Neutrophil (primary cell): Measurements from ENCODE around the gene PTPRD.
"Not testable (repeated sequence)": the region's sequence is repeated elsewhere in the genome, so short reads cannot be mapped to it uniquely, and the experiment has no call there.

ENCODE experiments used
- H3K27ac ChIP-seq: fragments of 200-600 bp; sonication (generic); 2 replicates; pipeline ENCODE4 v1.5.1; 2016; ENCODE audit warnings: mild to moderate bottlenecking, moderate library complexity
- H3K27me3 ChIP-seq: fragments of 200-600 bp; sonication (generic); 2 replicates; pipeline ENCODE4 v1.6.0; 2016; ENCODE audit warnings: mild to moderate bottlenecking
- H3K36me3 ChIP-seq: fragments of 200-600 bp; sonication (generic); 2 replicates; pipeline ENCODE4 v1.5.1; 2017
- H3K4me1 ChIP-seq, 2 experiments: fragments of 200-600 bp in 1 of 2; sonication (generic) in 1 of 2; 1 replicate in 1 of 2; 2 replicates in 1 of 2; pipeline versions ENCODE4 v1.5.1 to v1.6.1; 2013 to 2016; ENCODE audit warnings: low read depth in 1 of 2, low read length in 1 of 2, mild to moderate bottlenecking in 1 of 2, moderate library complexity in 1 of 2; ENCODE audit not compliant: control insufficient read depth in 1 of 2, insufficient read depth in 1 of 2
- H3K4me3 ChIP-seq, 2 experiments: fragments of 200-600 bp in 1 of 2; sonication (generic) in 1 of 2; 1 replicate in 1 of 2; 2 replicates in 1 of 2; pipeline ENCODE4 v1.5.1; 2013 to 2016; ENCODE audit warnings: low read depth in 1 of 2, low read length in 1 of 2, mild to moderate bottlenecking in 1 of 2, moderate library complexity in 1 of 2
- H3K9me3 ChIP-seq: fragments of 200-600 bp; sonication (generic); 2 replicates; pipeline ENCODE4 v1.5.1; 2016
- TF ChIP-seq, protein P1 (sequence below): fragments of 200-600 bp; sonication (generic); IDR thresholded peaks from 2 replicates; pipeline ENCODE4 v1.5.1; 2016; ENCODE audit warnings: antibody characterized with exemption

Gene PTPRD

DNA sequence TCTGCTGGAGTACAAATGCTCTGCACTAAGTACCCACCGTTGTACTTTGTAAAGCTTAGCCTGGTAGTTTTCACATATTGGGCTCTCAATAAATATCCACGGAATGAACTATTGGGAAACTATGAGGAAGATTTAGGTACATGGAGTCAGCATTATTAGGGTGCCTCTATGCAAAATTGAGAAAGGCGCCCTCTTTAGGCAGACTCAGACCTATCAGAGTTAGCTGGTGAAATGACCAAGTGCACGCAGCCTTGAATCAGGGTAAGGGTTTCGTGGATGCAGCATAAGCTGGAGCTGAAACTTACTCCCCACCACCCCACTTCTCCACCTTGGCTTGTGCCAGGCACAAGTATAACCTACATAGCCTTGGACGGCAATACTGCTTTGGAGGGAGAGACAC lies 1634.5 kb downstream of the PTPRD start:
- TF ChIP-seq, protein P1, sequence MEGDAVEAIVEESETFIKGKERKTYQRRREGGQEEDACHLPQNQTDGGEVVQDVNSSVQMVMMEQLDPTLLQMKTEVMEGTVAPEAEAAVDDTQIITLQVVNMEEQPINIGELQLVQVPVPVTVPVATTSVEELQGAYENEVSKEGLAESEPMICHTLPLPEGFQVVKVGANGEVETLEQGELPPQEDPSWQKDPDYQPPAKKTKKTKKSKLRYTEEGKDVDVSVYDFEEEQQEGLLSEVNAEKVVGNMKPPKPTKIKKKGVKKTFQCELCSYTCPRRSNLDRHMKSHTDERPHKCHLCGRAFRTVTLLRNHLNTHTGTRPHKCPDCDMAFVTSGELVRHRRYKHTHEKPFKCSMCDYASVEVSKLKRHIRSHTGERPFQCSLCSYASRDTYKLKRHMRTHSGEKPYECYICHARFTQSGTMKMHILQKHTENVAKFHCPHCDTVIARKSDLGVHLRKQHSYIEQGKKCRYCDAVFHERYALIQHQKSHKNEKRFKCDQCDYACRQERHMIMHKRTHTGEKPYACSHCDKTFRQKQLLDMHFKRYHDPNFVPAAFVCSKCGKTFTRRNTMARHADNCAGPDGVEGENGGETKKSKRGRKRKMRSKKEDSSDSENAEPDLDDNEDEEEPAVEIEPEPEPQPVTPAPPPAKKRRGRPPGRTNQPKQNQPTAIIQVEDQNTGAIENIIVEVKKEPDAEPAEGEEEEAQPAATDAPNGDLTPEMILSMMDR: no peak
- Histone ChIP-seq H3K27me3 (no peaks in the 10 kb centered on the region), H3K9me3 (no peaks in the 10 kb centered on the region)

DNA sequence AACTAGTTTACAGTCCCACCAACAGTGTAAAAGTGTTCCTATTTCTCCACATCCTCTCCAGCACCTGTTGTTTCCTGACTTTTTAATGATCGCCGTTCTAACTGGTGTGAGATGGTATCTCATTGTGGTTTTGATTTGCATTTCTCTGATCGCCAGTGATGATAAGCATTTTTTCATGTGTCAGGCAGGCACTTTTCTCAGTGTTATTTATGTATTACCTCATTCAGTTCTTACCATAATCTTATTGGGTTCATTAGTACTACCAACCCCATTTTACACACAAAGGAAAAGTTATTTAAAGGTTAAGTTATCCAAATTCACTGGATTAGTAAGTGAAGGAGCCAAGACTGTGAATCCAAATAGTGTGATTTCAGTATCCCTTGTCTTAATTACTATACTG lies 1644.5 kb downstream of the PTPRD start:
- H3K36me3 ChIP-seq, H3K9me3 ChIP-seq, H3K4me3 ChIP-seq, H3K27me3 ChIP-seq, H3K27ac ChIP-seq, H3K4me1 ChIP-seq: not testable (repeated sequence)

More for the DNA sequence above, 1634.5 kb downstream of the PTPRD start:
- Histone ChIP-seq H3K4me1 (no peaks in the 10 kb centered on the region), H3K27ac (no peak overlapping the region), H3K4me3 (no peak overlapping the region), H3K36me3 (no peaks in the 10 kb centered on the region)

DNA sequence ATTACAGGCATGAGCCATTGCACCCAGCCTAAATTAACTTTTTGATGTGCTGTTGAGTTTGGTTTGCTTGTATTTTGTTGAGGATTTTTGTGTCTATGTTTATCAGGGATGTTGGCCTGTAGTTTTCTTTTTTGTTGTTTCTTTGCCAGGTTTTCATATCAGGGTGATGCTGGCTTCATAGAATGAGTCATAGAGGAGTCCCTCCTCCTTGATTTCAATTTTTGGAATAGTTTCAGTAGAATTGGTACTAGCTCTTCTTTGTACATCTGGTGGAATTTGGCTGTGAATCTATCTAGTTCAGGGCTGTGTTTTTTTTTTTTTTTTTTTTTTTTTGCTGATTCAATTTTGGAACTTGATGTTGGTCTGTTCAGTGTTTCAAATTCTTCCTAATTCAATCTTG lies 1648.9 kb downstream of the PTPRD start:
- Histone ChIP-seq H3K27ac (no peak overlapping the region), H3K36me3 (no peaks in the 10 kb centered on the region), H3K4me1 (no peaks in the 10 kb centered on the region), H3K4me3 (no peak overlapping the region), H3K27me3 (no peaks in the 10 kb centered on the region), H3K9me3 (no peaks in the 10 kb centered on the region)
- TF ChIP-seq, protein P1: no peak

DNA sequence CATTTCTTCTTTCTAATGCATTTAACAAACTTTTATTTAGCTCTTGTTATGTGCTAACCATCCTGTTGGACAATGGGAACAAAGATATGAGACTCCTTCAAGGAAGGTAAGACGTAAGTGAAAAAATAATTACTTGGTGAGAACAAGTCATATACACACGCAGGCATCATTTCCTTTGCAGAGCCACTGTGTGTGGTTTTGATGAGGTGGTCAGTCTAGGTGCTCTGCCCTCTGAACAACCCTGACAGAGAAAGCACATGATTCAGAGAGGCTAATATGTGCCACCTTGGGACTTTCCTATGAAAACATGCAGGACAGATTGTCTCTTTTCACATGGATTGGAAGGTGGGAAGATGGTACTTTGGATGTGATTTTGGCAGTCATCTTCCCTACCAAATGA lies 1650.7 kb downstream of the PTPRD start:
- Histone ChIP-seq H3K4me3 (no peak overlapping the region), H3K27ac (no peak overlapping the region), H3K27me3 (no peaks in the 10 kb centered on the region), H3K4me1 (no peaks in the 10 kb centered on the region), H3K9me3 (no peaks in the 10 kb centered on the region), H3K36me3 (no peaks in the 10 kb centered on the region)
- TF ChIP-seq, protein P1: no peak

DNA sequence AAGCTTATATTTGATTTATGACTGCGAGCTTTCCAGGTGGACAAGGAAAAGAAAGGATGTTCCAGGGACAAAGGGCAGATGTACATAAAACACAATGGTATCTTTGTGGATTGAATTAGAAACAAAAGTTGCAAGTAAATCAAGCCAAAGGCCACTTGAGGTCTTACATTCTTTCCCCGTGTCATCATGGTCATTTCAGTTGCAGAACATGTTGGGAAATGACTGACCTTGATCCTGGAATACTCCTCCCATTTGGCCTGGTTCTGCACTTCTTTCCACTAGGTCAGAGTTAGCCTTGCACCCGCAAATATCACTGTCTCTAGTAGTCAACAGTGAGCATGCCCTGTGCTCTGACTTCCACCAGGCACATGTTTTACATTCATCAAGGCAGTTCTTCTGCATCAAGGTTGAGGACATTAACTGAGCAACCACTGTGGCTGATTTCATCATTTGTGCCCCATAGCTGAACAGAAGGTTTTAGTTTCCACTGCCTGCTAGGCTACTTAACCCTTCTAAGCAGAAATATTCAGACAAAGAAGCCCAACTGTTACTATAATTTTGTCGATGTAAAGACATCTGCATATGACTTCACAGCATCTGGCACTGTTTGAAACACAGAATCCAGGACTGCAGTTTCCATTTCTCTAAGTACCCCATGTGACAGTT lies 1651.5 kb downstream of the PTPRD start:
- Histone ChIP-seq H3K4me3 (no peak overlapping the region), H3K27me3 (no peaks in the 10 kb centered on the region), H3K27ac (no peak overlapping the region), H3K9me3 (no peaks in the 10 kb centered on the region), H3K36me3 (no peaks in the 10 kb centered on the region), H3K4me1 (no peaks in the 10 kb centered on the region)
- TF ChIP-seq, protein P1: no peak

DNA sequence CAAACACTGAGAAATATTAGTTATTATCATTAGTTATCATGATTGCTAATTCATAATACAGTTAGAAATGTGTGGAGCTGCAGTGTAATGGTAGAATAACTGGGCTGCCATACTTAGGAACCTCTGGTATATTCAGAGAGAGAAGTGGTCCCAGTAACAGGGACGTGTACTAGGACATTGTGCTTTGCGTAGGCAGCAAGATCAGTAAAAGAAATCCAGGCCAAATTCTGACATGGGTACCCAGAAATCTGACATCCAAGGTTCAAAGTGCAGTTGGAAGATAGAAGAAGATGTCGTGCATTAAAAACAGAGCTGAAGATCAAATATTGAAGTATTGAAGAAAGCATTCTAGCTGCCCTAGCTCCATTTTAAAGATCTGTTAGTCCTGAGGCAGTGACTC lies 1652.5 kb downstream of the PTPRD start:
- H3K36me3 ChIP-seq: no peaks in the 10 kb centered on the region
- TF ChIP-seq, protein P1: no peak
- no peaks in the 10 kb centered on the region for H3K9me3 ChIP-seq
- H3K4me3 ChIP-seq: no peak overlapping the region
- no peak overlapping the region for H3K27ac ChIP-seq
- no peaks in the 10 kb centered on the region for H3K27me3 ChIP-seq
- no peaks in the 10 kb centered on the region for H3K4me1 ChIP-seq
